OCI-LY7 (cell line): Measurements from ENCODE around the gene SLC25A13.

Experiments
- CTCF ChIP-seq: fragments of 200-600 bp; sonication (generic); conservative IDR thresholded peaks from 2 replicates; pipeline ENCODE4 v1.5.1; 2014; ENCODE audit warnings: mild to moderate bottlenecking, antibody characterized with exemption, low read length, moderate library complexity, mixed read lengths
- EZH2phosphoT487 ChIP-seq: fragments of 200-600 bp; sonication (generic); IDR thresholded peaks from 2 replicates; pipeline ENCODE4 v1.6.1; 2018; ENCODE audit warnings: low read depth, borderline replicate concordance, mild to moderate bottlenecking, mixed run types, antibody characterized with exemption, low read length, moderate library complexity, mixed read lengths

- no peak for TF ChIP-seq CTCF
- TF ChIP-seq EZH2phosphoT487 = no peak
Measured at GRCh38 chr7:96152706-96153105, 169.2 kb downstream of the SLC25A13 start.
